Measurements from ENCODE around the gene CFAP99.

The CFAP99 gene

GRCh38 chr4:2411786-2412510 is 6.8 kb upstream of the CFAP99 start:
- Histone ChIP-seq H3K27ac (no peak overlapping the region), H3K9me3 (ENCODE audit: low read depth, low read length) (no peaks in the 10 kb centered on the region), H3K4me3 (peak overlapping the region; percentile 76; the same call in 1 of the 2 replicates), H3K9ac (ENCODE audit: insufficient read length) (no peak overlapping the region), H3K36me3 (ENCODE audit: insufficient read depth, low read length) (no peaks in the 10 kb centered on the region)
- no peak for DNase-seq (ENCODE audit: low read depth, low spot score)
- no peak for TF ChIP-seq FOXP2 (optimal IDR thresholded peaks at IDR 0.05; ENCODE audit: control extremely low read depth, extremely low read length, insufficient read depth)
- no peak for TF ChIP-seq POLR2AphosphoS5 (IDR thresholded peaks at IDR 0.05; ENCODE audit: borderline replicate concordance, low read depth, low read length)
- TF ChIP-seq EZH2 (IDR thresholded peaks at IDR 0.05), result no peak

GRCh38 chr4:2412534-2412884 is 6.2 kb upstream of the CFAP99 start:
- no peak overlapping the region for H3K9ac ChIP-seq (ENCODE audit: insufficient read length)
- H3K4me3 ChIP-seq, result peak overlapping the region; percentile 76
- DNase-seq (ENCODE audit: low read depth, low spot score), result no peak
- H3K27ac ChIP-seq, result peak overlapping the region; percentile 88; the same call in 1 of the 2 replicates
- no peaks in the 10 kb centered on the region for H3K36me3 ChIP-seq (ENCODE audit: insufficient read depth, low read length)
- H3K9me3 ChIP-seq (ENCODE audit: low read depth, low read length), result no peaks in the 10 kb centered on the region
- no peak for TF ChIP-seq POLR2AphosphoS5 (IDR thresholded peaks at IDR 0.05; ENCODE audit: borderline replicate concordance, low read depth, low read length)
- no peak for TF ChIP-seq EZH2 (IDR thresholded peaks at IDR 0.05)
- TF ChIP-seq FOXP2 (optimal IDR thresholded peaks at IDR 0.05; ENCODE audit: control extremely low read depth, extremely low read length, insufficient read depth), result no peak

GRCh38 chr4:2412885-2413716 is 5.7 kb upstream of the CFAP99 start:
- peak overlapping the region; percentile 88 for H3K27ac ChIP-seq
- no peaks in the 10 kb centered on the region for H3K36me3 ChIP-seq (ENCODE audit: insufficient read depth, low read length)
- H3K9ac ChIP-seq (ENCODE audit: insufficient read length), result peak overlapping the region; percentile 39

GRCh38 chr4:2413821-2414610 is 4.7 kb upstream of the CFAP99 start:
- Histone ChIP-seq H3K4me3 (peak overlapping the region; percentile 76), H3K36me3 (ENCODE audit: insufficient read depth, low read length) (no peaks in the 10 kb centered on the region), H3K27ac (peak overlapping the region; percentile 88), H3K9me3 (ENCODE audit: low read depth, low read length) (no peaks in the 10 kb centered on the region), H3K9ac (ENCODE audit: insufficient read length) (no peak overlapping the region)
- DNase-seq (ENCODE audit: low read depth, low spot score), result no peak
- TF ChIP-seq EZH2 (IDR thresholded peaks at IDR 0.05), result no peak
- no peak for TF ChIP-seq POLR2AphosphoS5 (IDR thresholded peaks at IDR 0.05; ENCODE audit: borderline replicate concordance, low read depth, low read length)
- TF ChIP-seq FOXP2 (optimal IDR thresholded peaks at IDR 0.05; ENCODE audit: control extremely low read depth, extremely low read length, insufficient read depth), result no peak

More at GRCh38 chr4:2412885-2413716, 5.7 kb upstream of the CFAP99 start:
- Histone ChIP-seq H3K4me3 (peak overlapping the region; percentile 76), H3K9me3 (ENCODE audit: low read depth, low read length) (no peaks in the 10 kb centered on the region)
- peak; percentile 44 for DNase-seq (ENCODE audit: low read depth, low spot score)
- TF ChIP-seq FOXP2 (optimal IDR thresholded peaks at IDR 0.05; ENCODE audit: control extremely low read depth, extremely low read length, insufficient read depth), result no peak
- no peak for TF ChIP-seq EZH2 (IDR thresholded peaks at IDR 0.05)
- peak; percentile 58 for TF ChIP-seq POLR2AphosphoS5 (IDR thresholded peaks at IDR 0.05; ENCODE audit: borderline replicate concordance, low read depth, low read length)

GRCh38 chr4:2415213-2415612 is 3.5 kb upstream of the CFAP99 start:
- no peaks in the 10 kb centered on the region for H3K36me3 ChIP-seq (ENCODE audit: insufficient read depth, low read length)
- peak overlapping the region; percentile 88 for H3K27ac ChIP-seq
- TF ChIP-seq FOXP2 (optimal IDR thresholded peaks at IDR 0.05; ENCODE audit: control extremely low read depth, extremely low read length, insufficient read depth), result no peak
- no peak for TF ChIP-seq EZH2 (IDR thresholded peaks at IDR 0.05)
- TF ChIP-seq POLR2AphosphoS5 (IDR thresholded peaks at IDR 0.05; ENCODE audit: borderline replicate concordance, low read depth, low read length), result no peak
- H3K9me3 ChIP-seq (ENCODE audit: low read depth, low read length), result no peaks in the 10 kb centered on the region
- peak overlapping the region; percentile 31; the same call in 1 of the 2 replicates for H3K4me3 ChIP-seq
- no peak for DNase-seq (ENCODE audit: low read depth, low spot score)
- H3K9ac ChIP-seq (ENCODE audit: insufficient read length), result no peak overlapping the region

GRCh38 chr4:2415881-2416563 is 2.7 kb upstream of the CFAP99 start:
- no peak for DNase-seq (ENCODE audit: low read depth, low spot score)
- H3K27ac ChIP-seq, result peak overlapping the region; percentile 88
- H3K4me3 ChIP-seq, result peak overlapping the region; percentile 31; the same call in 1 of the 2 replicates
- TF ChIP-seq FOXP2 (optimal IDR thresholded peaks at IDR 0.05; ENCODE audit: control extremely low read depth, extremely low read length, insufficient read depth), result no peak
- TF ChIP-seq POLR2AphosphoS5 (IDR thresholded peaks at IDR 0.05; ENCODE audit: borderline replicate concordance, low read depth, low read length), result no peak
- TF ChIP-seq EZH2 (IDR thresholded peaks at IDR 0.05), result no peak
- peak overlapping the region; percentile 22 for H3K9ac ChIP-seq (ENCODE audit: insufficient read length)
- no peaks in the 10 kb centered on the region for H3K9me3 ChIP-seq (ENCODE audit: low read depth, low read length)
- no peaks in the 10 kb centered on the region for H3K36me3 ChIP-seq (ENCODE audit: insufficient read depth, low read length)

- Histone ChIP-seq H3K9ac (ENCODE audit: insufficient read length) (no peak overlapping the region), H3K9me3 (ENCODE audit: low read depth, low read length) (no peaks in the 10 kb centered on the region), H3K4me3 (no peak overlapping the region; the same call in 1 of the 2 replicates), H3K36me3 (ENCODE audit: insufficient read depth, low read length) (no peaks in the 10 kb centered on the region), H3K27ac (peak overlapping the region; percentile 88)
- DNase-seq (ENCODE audit: low read depth, low spot score), result no peak
- no peak for TF ChIP-seq FOXP2 (optimal IDR thresholded peaks at IDR 0.05; ENCODE audit: control extremely low read depth, extremely low read length, insufficient read depth)
- no peak for TF ChIP-seq EZH2 (IDR thresholded peaks at IDR 0.05)
- TF ChIP-seq POLR2AphosphoS5 (IDR thresholded peaks at IDR 0.05; ENCODE audit: borderline replicate concordance, low read depth, low read length), result no peak
These were observed 2.1 kb upstream of the CFAP99 start for GRCh38 chr4:2416564-2417225.
